Dendritic cell treated with granulocyte-macrophage colony-stimulating factor and Interleukin-4, amounts not matched to agents 40 ng/mL and 50 ng/mL, for 4 days (primary cell): ENCODE data around the gene SLC34A1.
A peak's percentile ranks its signal among the peaks of the same experiment; 100 is the strongest.

Experiments used
- H3K27ac Mint-ChIP-seq: one replicate; pipeline ENCODE4 v1.8.0; 2022; ENCODE audit warnings: mild to moderate bottlenecking, mixed read lengths
- H3K27me3 Mint-ChIP-seq: one replicate; pipeline ENCODE4 v1.8.0; 2022; ENCODE audit warnings: mild to moderate bottlenecking, mixed read lengths
- H3K36me3 Mint-ChIP-seq: one replicate; pipeline ENCODE4 v1.8.0; 2022; ENCODE audit warnings: low read depth, mixed read lengths
- H3K4me1 Mint-ChIP-seq: one replicate; pipeline ENCODE4 v1.8.0; 2022; ENCODE audit warnings: low read depth, mixed read lengths
- H3K4me3 Mint-ChIP-seq: one replicate; pipeline ENCODE4 v1.8.0; 2022; ENCODE audit warnings: mild to moderate bottlenecking, moderate library complexity, mixed read lengths
- H3K9me3 Mint-ChIP-seq: one replicate; pipeline ENCODE4 v1.8.0; 2022; ENCODE audit warnings: mixed read lengths
- intact Hi-C: fragments of 100-400 bp; cut with micrococcal nuclease; formaldehyde crosslinking; loops from one replicate; pipeline ENCODE4 v1.15.0; 2022

SLC34A1 gene

GRCh38 chr5:177445917-177446199 is 61.6 kb downstream of the SLC34A1 start:
- H3K27me3 Mint-ChIP-seq, result peaks cover 45% of the 10 kb centered on the region
- H3K4me1 Mint-ChIP-seq, result peaks cover 56% of the 10 kb centered on the region
- intact Hi-C loops, result no loop called here
- peaks cover 32% of the 10 kb centered on the region for H3K36me3 Mint-ChIP-seq
- H3K4me3 Mint-ChIP-seq, result peak overlapping the region; percentile 22
- no peak overlapping the region for H3K27ac Mint-ChIP-seq
- H3K9me3 Mint-ChIP-seq, result no peaks in the 10 kb centered on the region

- H3K4me1 Mint-ChIP-seq, result peaks cover 56% of the 10 kb centered on the region
- peak within 1 kb of the TSS; percentile 61 for H3K4me3 Mint-ChIP-seq
- intact Hi-C loops, result no loop called here
- H3K9me3 Mint-ChIP-seq, result no peaks in the 10 kb centered on the region
- peaks cover 48% of the 10 kb centered on the region for H3K27me3 Mint-ChIP-seq
- H3K36me3 Mint-ChIP-seq, result peaks cover 26% of the 10 kb centered on the region
- H3K27ac Mint-ChIP-seq, result no peak within 1 kb of the TSS
Measured at GRCh38 chr5:177446200-177447065, 62.2 kb downstream of the SLC34A1 start, which contains the start of gene PRR7. Gene PRR7, plus strand, starts transcription at chr5:177446814. Its CDS starts 8,254 bp downstream, at chr5:177455068.

- Mint-ChIP-seq H3K4me3 (no peak overlapping the region), H3K4me1 (peaks cover 56% of the 10 kb centered on the region), H3K9me3 (no peaks in the 10 kb centered on the region), H3K27ac (no peak overlapping the region), H3K27me3 (peaks cover 53% of the 10 kb centered on the region), H3K36me3 (peaks cover 19% of the 10 kb centered on the region)
- intact Hi-C loops, result no loop called here
Measured at GRCh38 chr5:177447066-177447610, 62.9 kb downstream of the SLC34A1 start.

GRCh38 chr5:177447611-177448243 is 63.5 kb downstream of the SLC34A1 start:
- peaks cover 13% of the 10 kb centered on the region for H3K36me3 Mint-ChIP-seq
- H3K4me3 Mint-ChIP-seq, result no peak overlapping the region
- H3K4me1 Mint-ChIP-seq, result peaks cover 50% of the 10 kb centered on the region
- intact Hi-C loops, result no loop called here
- H3K9me3 Mint-ChIP-seq, result no peaks in the 10 kb centered on the region
- H3K27me3 Mint-ChIP-seq, result peaks cover 58% of the 10 kb centered on the region
- H3K27ac Mint-ChIP-seq, result no peak overlapping the region
